ENCODE results near the gene LRRC25. TPM values are rescaled to one million over a fixed set of nuclear protein-coding genes. Genes with fewer than 3 reads are reported as not detected.
"Not testable (repeated sequence)": the region's sequence is repeated elsewhere in the genome, so short reads cannot be mapped to it uniquely, and the experiment has no call there.

The LRRC25 gene
- total and polyA plus RNA-seq, 7 donors = 0.65 to 5.2 (median 2.3) TPM

DNA sequence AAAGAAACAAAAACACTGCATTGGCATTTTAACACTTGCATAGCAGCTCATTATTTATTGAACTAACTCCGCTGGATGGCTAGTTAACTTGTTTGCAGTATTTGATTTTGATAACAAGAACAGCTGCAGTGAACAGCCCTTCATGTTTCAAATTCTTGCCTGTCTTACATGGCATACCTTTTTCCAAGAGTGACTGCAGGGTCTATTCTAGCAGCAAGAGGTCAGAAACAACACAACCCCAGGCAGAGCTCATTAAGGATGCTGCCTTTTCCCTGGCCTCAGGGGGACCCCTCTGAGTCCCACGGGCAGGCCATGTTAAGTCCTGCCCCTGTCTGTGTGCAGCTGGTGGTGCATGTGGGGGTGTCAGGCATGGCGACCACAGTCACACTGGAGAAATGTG lies 40.4 kb downstream of the LRRC25 start:
- no peak for TF ChIP-seq CTCF (IDR thresholded peaks at IDR 0.05)
- no peak for DNase-seq
- peaks cover 0 to 79% of the 10 kb centered on the region in 2 donors for H3K36me3 ChIP-seq (ENCODE audit: insufficient read depth in 1 of 2, low read depth in 1 of 2)
- ATAC-seq = no peak
- H3K4me3 ChIP-seq = no peak overlapping the region
- 84 to 91% (median 89%) methylated on average over 3 of the region's 3 CpGs for WGBS, 3 donors
- intact Hi-C loops (cut with DNase I) = loop anchor here in 1 of 2 donors (5.0 kb wide), 1 partner anchor 45 kb away; no protein-coding TSS in a partner anchor
- peaks cover 3% of the 10 kb centered on the region for H3K4me1 ChIP-seq
- no peaks in the 10 kb centered on the region for H3K27me3 ChIP-seq (ENCODE audit: insufficient read depth in 3 of 3, low read length in 2 of 3)
- no peak overlapping the region for H3K27ac ChIP-seq
- H3K9me3 ChIP-seq = no peaks in the 10 kb centered on the region

GRCh38 chr19:18354743-18355142 lies 42.7 kb downstream of the LRRC25 start:
- peak in 1 of 4 donors; percentile 67 for ATAC-seq
- intact Hi-C loops (cut with DNase I) = loop anchor here in 1 of 2 donors (5.0 kb wide), 1 partner anchor 48 kb away; no protein-coding TSS in a partner anchor
- not testable (repeated sequence) for DNase-seq; H3K4me1 ChIP-seq; H3K27me3 ChIP-seq (ENCODE audit: insufficient read depth in 3 of 3, low read length in 2 of 3); H3K9me3 ChIP-seq; H3K4me3 ChIP-seq
- peak overlapping the region; percentile 30 for H3K27ac ChIP-seq
- 46 to 86% (median 61%) methylated on average over 7 of the region's 7 CpGs for WGBS, 3 donors
- H3K36me3 ChIP-seq (ENCODE audit: insufficient read depth in 1 of 2, low read depth in 1 of 2) = peaks cover 2 to 65% of the 10 kb centered on the region in 2 donors

DNA sequence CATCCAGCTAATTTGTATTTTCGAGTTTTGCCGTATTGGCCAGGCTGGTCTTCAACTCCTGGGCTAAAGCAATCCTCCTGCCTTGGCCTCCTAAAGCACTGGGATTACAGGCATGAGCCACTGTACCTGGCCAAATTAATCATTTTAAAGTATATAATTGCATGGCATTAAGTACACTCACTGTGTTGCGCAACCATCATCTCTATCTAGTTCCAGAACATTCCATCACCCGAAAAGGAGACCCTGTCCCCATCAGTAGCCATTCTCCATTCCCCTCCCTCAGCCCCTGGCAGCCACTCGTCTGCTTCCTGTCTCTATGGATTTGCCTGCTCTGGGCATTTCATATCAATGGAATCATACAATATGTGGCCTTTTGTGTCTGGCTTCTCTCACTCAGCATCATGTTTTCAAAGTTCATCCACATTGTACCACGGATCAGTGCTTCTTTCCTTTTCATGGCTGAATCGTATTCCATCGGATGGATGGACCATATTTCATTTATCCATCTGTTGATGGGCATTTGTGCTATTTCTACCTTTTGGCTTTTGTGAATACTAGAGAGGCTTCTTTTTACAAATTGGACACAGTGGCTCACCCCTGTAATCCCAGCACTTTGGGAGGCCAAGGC lies 43.9 kb downstream of the LRRC25 start:
- 88 to 95% (median 91%) methylated on average over 8 of the region's 8 CpGs for WGBS, 3 donors
- Histone ChIP-seq H3K36me3 (ENCODE audit: insufficient read depth in 1 of 2, low read depth in 1 of 2) (peaks cover 2 to 61% of the 10 kb centered on the region in 2 donors), H3K27ac (no peak overlapping the region)

GRCh38 chr19:18351544-18351943 lies 45.9 kb downstream of the LRRC25 start:
- no peaks in the 10 kb centered on the region for H3K9me3 ChIP-seq
- no peak overlapping the region for H3K4me3 ChIP-seq
- 91 to 99% (median 92%) methylated on average over 6 to 7 of the region's 7 CpGs for WGBS, 3 donors
- no peaks in the 10 kb centered on the region for H3K27me3 ChIP-seq (ENCODE audit: insufficient read depth in 3 of 3, low read length in 2 of 3)
- no peak for DNase-seq
- no peak overlapping the region for H3K27ac ChIP-seq
- no peak for TF ChIP-seq CTCF (IDR thresholded peaks at IDR 0.05)
- no peak for ATAC-seq
- H3K4me1 ChIP-seq = peaks cover 3% of the 10 kb centered on the region
- H3K36me3 ChIP-seq (ENCODE audit: insufficient read depth in 1 of 2, low read depth in 1 of 2) = peaks cover 2 to 44% of the 10 kb centered on the region in 2 donors
- intact Hi-C loops (cut with DNase I) = no loop called here

More for the DNA sequence above, 43.9 kb downstream of the LRRC25 start:
- ATAC-seq = no peak
- Histone ChIP-seq H3K4me1 (peaks cover 3% of the 10 kb centered on the region), H3K9me3 (no peaks in the 10 kb centered on the region), H3K27me3 (ENCODE audit: insufficient read depth in 3 of 3, low read length in 2 of 3) (no peaks in the 10 kb centered on the region), H3K4me3 (no peak overlapping the region)
- no peak for TF ChIP-seq CTCF (IDR thresholded peaks at IDR 0.05)
- DNase-seq = no peak
- intact Hi-C loops (cut with DNase I) = no loop called here

DNA sequence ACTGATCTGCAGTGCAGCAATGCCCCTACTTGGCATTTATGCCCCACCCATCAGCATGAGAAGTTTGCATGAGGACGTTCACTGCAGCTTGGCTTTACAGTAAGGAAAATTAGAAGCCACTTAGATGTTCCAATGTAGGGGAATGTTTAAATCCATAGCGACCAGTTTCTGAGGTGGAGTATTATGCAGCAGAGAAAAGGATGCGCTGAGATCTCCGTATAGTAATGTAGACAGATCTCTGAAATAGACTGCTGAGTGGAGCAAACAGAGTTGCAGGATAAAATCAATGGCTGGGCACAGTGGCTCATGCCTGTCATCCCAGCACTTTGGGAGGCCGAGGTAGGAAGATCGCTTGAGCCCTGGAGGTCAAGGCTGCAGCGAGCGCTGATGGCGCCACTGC lies 46.9 kb downstream of the LRRC25 start:
- no peak for ATAC-seq
- no peak for TF ChIP-seq CTCF (IDR thresholded peaks at IDR 0.05)
- Histone ChIP-seq H3K36me3 (ENCODE audit: insufficient read depth in 1 of 2, low read depth in 1 of 2) (peaks cover 2 to 40% of the 10 kb centered on the region in 2 donors), H3K4me3 (no peak overlapping the region), H3K4me1 (peaks cover 3% of the 10 kb centered on the region), H3K27me3 (ENCODE audit: insufficient read depth in 3 of 3, low read length in 2 of 3) (no peaks in the 10 kb centered on the region), H3K27ac (no peak overlapping the region), H3K9me3 (no peaks in the 10 kb centered on the region)
- intact Hi-C loops (cut with DNase I) = no loop called here
- 85 to 92% (median 86%) methylated on average over 9 of the region's 9 CpGs for WGBS, 3 donors
- DNase-seq = no peak

Data from psoas muscle (tissue), 8 donors.